ENCODE results near the gene DAW1.
A peak's percentile ranks its signal among the peaks of the same experiment; 100 is the strongest.
"Not testable (repeated sequence)": the region's sequence is repeated elsewhere in the genome, so short reads cannot be mapped to it uniquely, and the experiment has no call there.

Gene DAW1

GRCh38 chr2:227871375-227871791, at the start of gene DAW1:
Gene DAW1, plus strand, starts transcription at chr2:227871631. Its CDS starts 59 bp downstream, at chr2:227871690.
- DNase-seq (ENCODE audit: low spot score) = peak; percentile 95

- no peak for DNase-seq (ENCODE audit: low spot score)
These were observed 48.9 kb upstream of the DAW1 start for GRCh38 chr2:227822416-227823003.

GRCh38 chr2:227823922-227824321, 47.5 kb upstream of the DAW1 start:
- DNase-seq (ENCODE audit: low spot score) = no peak

GRCh38 chr2:227824711-227825110, 46.7 kb upstream of the DAW1 start:
- no peak for DNase-seq (ENCODE audit: low spot score)

- no peak for DNase-seq (ENCODE audit: low spot score)
These were observed 45.4 kb upstream of the DAW1 start for GRCh38 chr2:227826019-227826521.

- DNase-seq (ENCODE audit: low spot score) = no peak
These were observed 44.9 kb upstream of the DAW1 start for GRCh38 chr2:227826563-227826962.

- no peak for DNase-seq (ENCODE audit: low spot score)
These were observed 44.3 kb upstream of the DAW1 start for GRCh38 chr2:227827143-227827542.

- no peak for DNase-seq (ENCODE audit: low spot score)
These were observed 42.9 kb upstream of the DAW1 start for GRCh38 chr2:227828477-227828912.

GRCh38 chr2:227829337-227829736, 42.1 kb upstream of the DAW1 start:
- no peak for DNase-seq (ENCODE audit: low spot score)

GRCh38 chr2:227834423-227834822, 37.0 kb upstream of the DAW1 start:
- no peak for DNase-seq (ENCODE audit: low spot score)

- no peak for DNase-seq (ENCODE audit: low spot score)
These were observed 36.3 kb upstream of the DAW1 start for GRCh38 chr2:227834916-227835650.

- not testable (repeated sequence) for DNase-seq (ENCODE audit: low spot score)
These were observed 31.9 kb upstream of the DAW1 start for GRCh38 chr2:227839339-227840129.

GRCh38 chr2:227846831-227847230, 24.6 kb upstream of the DAW1 start:
- DNase-seq (ENCODE audit: low spot score) = no peak

GRCh38 chr2:227848146-227848545, 23.3 kb upstream of the DAW1 start:
- DNase-seq (ENCODE audit: low spot score) = no peak

GRCh38 chr2:227848586-227848985, 22.8 kb upstream of the DAW1 start:
- no peak for DNase-seq (ENCODE audit: low spot score)

- peak; percentile 75 for DNase-seq (ENCODE audit: low spot score)
These were observed 21.5 kb upstream of the DAW1 start for GRCh38 chr2:227849906-227850305.

GRCh38 chr2:227853204-227853629, 18.2 kb upstream of the DAW1 start:
- peak; percentile 55 for DNase-seq (ENCODE audit: low spot score)

GRCh38 chr2:227853765-227854271, 17.6 kb upstream of the DAW1 start:
- DNase-seq (ENCODE audit: low spot score) = peak; percentile 26

GRCh38 chr2:227855440-227855839, 16.0 kb upstream of the DAW1 start:
- no peak for DNase-seq (ENCODE audit: low spot score)

GRCh38 chr2:227856697-227857096, 14.7 kb upstream of the DAW1 start:
- DNase-seq (ENCODE audit: low spot score) = no peak

- no peak for DNase-seq (ENCODE audit: low spot score)
These were observed 11.2 kb upstream of the DAW1 start for GRCh38 chr2:227860221-227860641.

GRCh38 chr2:227861011-227861410, 10.4 kb upstream of the DAW1 start:
- no peak for DNase-seq (ENCODE audit: low spot score)

Data from AG20443 (cell line).